HepG2 (cell line): ENCODE data around the gene RDM1. TPM values are rescaled to one million over a fixed set of nuclear protein-coding genes. Genes with fewer than 3 reads are reported as not detected.

Source experiments
- ARHGAP35 ChIP-seq: sonication (generic); formaldehyde crosslinking; IDR thresholded peaks from 2 replicates; pipeline ENCODE4 v1.9.0; 2022; ENCODE audit warnings: mild to moderate bottlenecking, inconsistent platforms, moderate library complexity, missing genetic modification reagents, borderline replicate concordance
- BCL3 ChIP-seq: sonication (generic); formaldehyde crosslinking; IDR thresholded peaks from 2 replicates; pipeline ENCODE4 v1.5.1; 2020; ENCODE audit warnings: mild to moderate bottlenecking, missing genetic modification reagents, moderate library complexity
- CBFB ChIP-seq: sonication (generic); formaldehyde crosslinking; IDR thresholded peaks from 2 replicates; pipeline ENCODE4 v1.4.0; 2020; ENCODE audit warnings: missing genetic modification reagents
- DNMT1 ChIP-seq: sonication (generic); formaldehyde crosslinking; IDR thresholded peaks from 2 replicates; pipeline ENCODE4 v1.5.1; 2020; ENCODE audit warnings: mild to moderate bottlenecking, missing genetic modification reagents
- DNMT3B ChIP-seq: conservative IDR thresholded peaks from 2 replicates; pipeline ENCODE4 v1.6.1; 2016; ENCODE audit warnings: missing biosample characterization, control low read depth
- MAFK ChIP-seq, 2 experiments: IDR thresholded peaks in 1 of 2; conservative IDR thresholded peaks in 1 of 2; 2 replicates each; pipeline ENCODE4 v1.6.1; 2011; ENCODE audit warnings: improper control_type of control experiment in 2 of 2, low read length in 2 of 2
- NR2F1 ChIP-seq, 2 experiments: fragments of 450-650 bp in 1 of 2; formaldehyde crosslinking in 1 of 2; IDR thresholded peaks; 2 replicates each; pipeline versions ENCODE4 v1.5.0 to v1.6.1; 2016 to 2020; ENCODE audit warnings: mild to moderate bottlenecking in 1 of 2, missing compliant biosample characterization in 1 of 2, missing genetic modification reagents in 1 of 2, moderate library complexity in 1 of 2
- PAX8 ChIP-seq: sonication (generic); formaldehyde crosslinking; IDR thresholded peaks from 2 replicates; pipeline ENCODE4 v1.8.0; 2022; ENCODE audit warnings: mild to moderate bottlenecking, missing genetic modification reagents, borderline replicate concordance
- PBX3 ChIP-seq: sonication (generic); formaldehyde crosslinking; IDR thresholded peaks from 2 replicates; pipeline ENCODE4 v1.8.1; 2023; ENCODE audit warnings: missing genetic modification reagents, inconsistent platforms, borderline replicate concordance
- PPARG ChIP-seq: conservative IDR thresholded peaks from 2 replicates; pipeline ENCODE4 v1.6.1; 2016; ENCODE audit warnings: missing biosample characterization, missing genetic modification reagents
- PRMT3 ChIP-seq: sonication (generic); formaldehyde crosslinking; IDR thresholded peaks from 2 replicates; pipeline ENCODE4 v1.8.1; 2022; ENCODE audit warnings: low read depth, mild to moderate bottlenecking, moderate library complexity, missing genetic modification reagents, borderline replicate concordance
- RORA ChIP-seq: sonication (generic); formaldehyde crosslinking; IDR thresholded peaks from 2 replicates; pipeline ENCODE4 v1.5.0; 2020; ENCODE audit warnings: mild to moderate bottlenecking, missing genetic modification reagents, moderate library complexity
- SRSF1 ChIP-seq: fragments of 200-400 bp; formaldehyde crosslinking; optimal IDR thresholded peaks from 2 replicates; pipeline ENCODE3; 2017; ENCODE audit warnings: mild to moderate bottlenecking, low read depth, low read length, moderate library complexity
- TCF7L2 ChIP-seq: IDR thresholded peaks from 2 replicates; pipeline ENCODE4 v1.6.1; 2011; ENCODE audit warnings: mild to moderate bottlenecking, low read depth, low read length, moderate library complexity
- TEAD3 ChIP-seq: optimal IDR thresholded peaks from 2 replicates; pipeline ENCODE3; 2016; ENCODE audit warnings: borderline replicate concordance
- TP53 ChIP-seq: sonication (generic); formaldehyde crosslinking; conservative IDR thresholded peaks from 2 replicates; pipeline ENCODE4 v1.4.0; 2020; ENCODE audit warnings: missing genetic modification reagents
- YY1 ChIP-seq: IDR thresholded peaks from 2 replicates; pipeline ENCODE4 v1.6.1; 2011; ENCODE audit warnings: low read length, low read depth, moderate library complexity, mild to moderate bottlenecking; ENCODE audit not compliant: insufficient read depth, insufficient replicate concordance
- ZBTB7B ChIP-seq: sonication (generic); formaldehyde crosslinking; IDR thresholded peaks from 2 replicates; pipeline ENCODE4 v1.4.0; 2020; ENCODE audit warnings: missing genetic modification reagents
- ZNF121 ChIP-seq: sonication (generic); formaldehyde crosslinking; IDR thresholded peaks from 2 replicates; pipeline ENCODE4 v1.5.0; 2020; ENCODE audit warnings: mild to moderate bottlenecking, missing genetic modification reagents
- ZNF234 ChIP-seq: sonication (generic); formaldehyde crosslinking; conservative IDR thresholded peaks from 2 replicates; pipeline ENCODE4 v1.5.1; 2020; ENCODE audit warnings: mild to moderate bottlenecking, missing genetic modification reagents
- ZNF292 ChIP-seq: sonication (generic); formaldehyde crosslinking; IDR thresholded peaks from 2 replicates; pipeline ENCODE4 v1.8.1; 2022; ENCODE audit warnings: mild to moderate bottlenecking, low read depth, missing genetic modification reagents, borderline replicate concordance
- ZNF546 ChIP-seq: sonication (generic); formaldehyde crosslinking; conservative IDR thresholded peaks from 2 replicates; pipeline ENCODE4 v1.8.1; 2023; ENCODE audit warnings: mild to moderate bottlenecking, missing genetic modification reagents
- ZNF747 ChIP-seq: sonication (generic); formaldehyde crosslinking; IDR thresholded peaks from 2 replicates; pipeline ENCODE4 v1.8.1; 2023; ENCODE audit warnings: missing genetic modification reagents, mild to moderate bottlenecking, borderline replicate concordance
- ZNF776 ChIP-seq: sonication (generic); formaldehyde crosslinking; IDR thresholded peaks from 2 replicates; pipeline ENCODE4 v1.4.0; 2020; ENCODE audit warnings: mild to moderate bottlenecking, missing genetic modification reagents
- polyA plus RNA-seq, 8 experiments: library from polyadenylated mRNA; depleted of rRNA in 3 of 8; stranded (reverse) in 7 of 8; unstranded in 1 of 8; fragments of >200 nt; fragmentation: Illumina TruSeq in 4 of 8; extraction: Trizol in 4 of 8; gene quantifications; 2 replicates each; pipeline versions ENCODE4 v1.2.1 to v1.2.3, GENCODE V29; 2011 to 2016; ENCODE audit warnings: low read depth in 4 of 8, missing spikeins in 1 of 8, mixed read lengths in 1 of 8; ENCODE audit not compliant: insufficient read depth in 1 of 8
- total RNA-seq, 5 experiments: library from RNA; depleted of rRNA; stranded (reverse); fragments of >200 nt; fragmentation: Illumina TruSeq; extraction: Trizol; gene quantifications; 2 replicates each; pipeline ENCODE4 v1.2.3, GENCODE V29; 2016; ENCODE audit warnings: low read depth in 1 of 5
- TF ChIP-seq, protein P1 (sequence below): sonication (generic); formaldehyde crosslinking; IDR thresholded peaks from 2 replicates; pipeline ENCODE4 v1.8.1; 2023; ENCODE audit warnings: mild to moderate bottlenecking, missing genetic modification reagents

Gene RDM1
- total and polyA plus RNA-seq, 2 of the 13 experiments (the other 11 are each of a cell fraction or from before 2014, with no cell fraction given) = 0.28 to 0.40 TPM

DNA sequence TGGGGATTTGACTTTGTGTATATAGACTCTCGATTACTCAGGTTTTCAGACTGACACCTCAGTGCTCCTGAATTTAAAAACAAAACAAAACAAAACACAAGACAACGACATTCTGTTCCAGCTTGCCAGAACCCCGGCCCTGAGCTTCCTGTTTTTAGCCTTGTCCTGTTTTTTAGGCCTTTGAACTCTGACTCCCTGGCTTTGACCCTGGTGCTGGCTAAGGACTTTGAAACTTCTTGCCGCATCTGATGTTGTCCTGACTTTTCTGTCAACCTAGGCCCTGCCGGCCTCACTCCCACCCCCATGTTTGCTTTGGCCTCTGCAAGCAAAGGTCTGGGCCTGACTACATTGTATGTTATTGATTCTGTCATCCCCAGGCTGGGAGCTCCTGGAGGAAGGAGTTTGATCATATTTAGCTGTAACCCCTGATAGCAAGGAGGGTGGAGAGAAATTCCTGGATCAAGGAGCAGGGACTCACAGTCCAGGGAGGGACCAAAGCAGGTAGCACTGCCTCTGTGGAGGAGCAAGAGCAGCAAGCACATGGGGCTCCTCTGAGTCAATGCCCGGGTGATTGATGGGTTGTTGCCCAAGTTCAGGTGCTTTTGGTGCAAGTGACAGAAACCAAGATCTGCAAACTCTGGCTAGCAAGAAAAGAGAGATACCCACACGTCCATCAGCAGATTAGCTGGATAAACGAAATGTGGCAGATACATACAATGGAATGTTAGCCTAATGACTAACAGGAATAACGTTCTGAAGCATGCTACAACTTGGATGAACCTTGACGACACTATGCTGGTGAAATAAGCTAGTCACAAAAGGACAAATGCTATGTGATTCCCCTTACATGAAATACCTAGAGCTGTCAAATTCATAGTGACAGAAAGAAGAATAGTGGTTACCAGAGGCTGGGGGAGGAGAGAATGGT, 43.0 kb upstream of the RDM1 start (continued):
- peak; percentile 43 for TF ChIP-seq ZNF121
- TF ChIP-seq DNMT1 (CRISPR knock-in tag) = 0 out of 2 replicates have a peak, but pooled peaks have one; percentile 76
- TF ChIP-seq ZNF776 (CRISPR knock-in tag) = peak; percentile 22; the same call in 1 of the 2 replicates
- 0 out of 2 replicates have a peak, but pooled peaks have one; percentile 67 for TF ChIP-seq PRMT3 (CRISPR knock-in tag)
- TF ChIP-seq PBX3 = no peak
- peak; percentile 49; the same call in 1 of the 2 replicates for TF ChIP-seq ARHGAP35 (CRISPR knock-in tag)
- peak; percentile 89 for TF ChIP-seq PPARG (CRISPR knock-in tag)
- no peak for TF ChIP-seq ZNF234 (CRISPR knock-in tag)
- no peak for TF ChIP-seq RORA (CRISPR knock-in tag)
- peak; percentile 97 for TF ChIP-seq NR2F1 (CRISPR knock-in tag; IDR thresholded peaks at IDR 0.05)
- peak; percentile 81 for TF ChIP-seq TEAD3
- TF ChIP-seq YY1 = peak; percentile 59
- no peak for TF ChIP-seq ZNF546 (CRISPR knock-in tag)
- TF ChIP-seq ZNF747 = peak; percentile 20
- TF ChIP-seq SRSF1 = no peak
- TF ChIP-seq ZNF292 = peak; percentile 87; the same call in 1 of the 2 replicates
- peak; percentile 82 for TF ChIP-seq TCF7L2
- peak; percentile 90 for TF ChIP-seq ZBTB7B (CRISPR knock-in tag)
- TF ChIP-seq TP53 (CRISPR knock-in tag) = 0 out of 2 replicates have a peak, but pooled peaks have one; percentile 43
- no peak; the same call in 1 of the 2 replicates for TF ChIP-seq BCL3
- TF ChIP-seq, protein P1, sequence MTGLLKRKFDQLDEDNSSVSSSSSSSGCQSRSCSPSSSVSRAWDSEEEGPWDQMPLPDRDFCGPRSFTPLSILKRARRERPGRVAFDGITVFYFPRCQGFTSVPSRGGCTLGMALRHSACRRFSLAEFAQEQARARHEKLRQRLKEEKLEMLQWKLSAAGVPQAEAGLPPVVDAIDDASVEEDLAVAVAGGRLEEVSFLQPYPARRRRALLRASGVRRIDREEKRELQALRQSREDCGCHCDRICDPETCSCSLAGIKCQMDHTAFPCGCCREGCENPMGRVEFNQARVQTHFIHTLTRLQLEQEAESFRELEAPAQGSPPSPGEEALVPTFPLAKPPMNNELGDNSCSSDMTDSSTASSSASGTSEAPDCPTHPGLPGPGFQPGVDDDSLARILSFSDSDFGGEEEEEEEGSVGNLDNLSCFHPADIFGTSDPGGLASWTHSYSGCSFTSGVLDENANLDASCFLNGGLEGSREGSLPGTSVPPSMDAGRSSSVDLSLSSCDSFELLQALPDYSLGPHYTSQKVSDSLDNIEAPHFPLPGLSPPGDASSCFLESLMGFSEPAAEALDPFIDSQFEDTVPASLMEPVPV (CRISPR knock-in tag) = no peak
- TF ChIP-seq PAX8 (CRISPR knock-in tag) = no peak
- TF ChIP-seq CBFB = peak; percentile 92
- TF ChIP-seq DNMT3B (CRISPR knock-in tag) = no peak; the same call in 1 of the 2 replicates
- TF ChIP-seq MAFK (conservative IDR thresholded peaks at IDR 0.05 in 1 of 2, IDR thresholded peaks at IDR 0.05 in 1 of 2; ENCODE audit: low read length in 2 of 2) = peak; percentile 36 to 61; a peak in 3 of 4 replicates
